Endodermal cell (in vitro differentiated cells): ENCODE data around the gene SHE. TPM values are rescaled to one million over a fixed set of nuclear protein-coding genes. Genes with fewer than 3 reads are reported as not detected.
A peak's percentile ranks its signal among the peaks of the same experiment; 100 is the strongest.

ENCODE experiments used
- DNase-seq: peaks from one replicate; pipeline ENCODE4 v3.0.0-alpha.2; 2017
- H3K27ac ChIP-seq: 2 replicates; pipeline ENCODE4 v1.5.1; 2013; ENCODE audit warnings: mild to moderate bottlenecking, low read depth, low read length, moderate library complexity
- H3K27me3 ChIP-seq: 2 replicates; pipeline ENCODE4 v1.6.1; 2013; ENCODE audit warnings: mild to moderate bottlenecking, low read length, moderate library complexity; ENCODE audit not compliant: insufficient read depth, control insufficient read depth, poor library complexity, severe bottlenecking
- H3K36me3 ChIP-seq: 2 replicates; pipeline ENCODE4 v1.7.0; 2013; ENCODE audit warnings: mild to moderate bottlenecking, low read length, moderate library complexity; ENCODE audit not compliant: control insufficient read depth, insufficient read depth
- H3K4me1 ChIP-seq: one replicate; pipeline ENCODE4 v1.7.0; 2013; ENCODE audit warnings: low read length; ENCODE audit not compliant: control insufficient read depth, insufficient read depth
- H3K4me3 ChIP-seq: 2 replicates; pipeline ENCODE4 v1.5.1; 2013; ENCODE audit warnings: mild to moderate bottlenecking, low read length, moderate library complexity
- H3K9ac ChIP-seq: 2 replicates; pipeline ENCODE4 v1.6.1; 2013; ENCODE audit warnings: mild to moderate bottlenecking, low read length, moderate library complexity; ENCODE audit not compliant: poor library complexity, severe bottlenecking; ENCODE audit errors: extremely low read depth
- H3K9me3 ChIP-seq: 2 replicates; pipeline ENCODE4 v1.6.1; 2013; ENCODE audit warnings: mild to moderate bottlenecking, low read length, moderate library complexity; ENCODE audit not compliant: control insufficient read depth
- H3K27ac Mint-ChIP-seq: 2 replicates; pipeline ENCODE4 v1.8.0; 2020; ENCODE audit warnings: mixed read lengths
- H3K27me3 Mint-ChIP-seq: 2 replicates; pipeline ENCODE4 v1.8.0; 2021; ENCODE audit warnings: mild to moderate bottlenecking, mixed read lengths; ENCODE audit not compliant: insufficient read depth
- H3K36me3 Mint-ChIP-seq: 2 replicates; pipeline ENCODE4 v1.8.0; 2020; ENCODE audit warnings: low read depth, mixed read lengths
- H3K4me1 Mint-ChIP-seq: 2 replicates; pipeline ENCODE4 v1.8.0; 2020; ENCODE audit warnings: mixed read lengths
- H3K4me3 Mint-ChIP-seq: 2 replicates; pipeline ENCODE4 v1.8.0; 2020; ENCODE audit warnings: mild to moderate bottlenecking, moderate library complexity, mixed read lengths
- H3K9me3 Mint-ChIP-seq: 2 replicates; pipeline ENCODE4 v1.8.0; 2020; ENCODE audit warnings: mild to moderate bottlenecking, mixed read lengths
- WGBS, 2 experiments: methylation state at CpG; one replicate each; pipeline versions ENCODE4 v1.1.5 to v1.1.7; 2013; ENCODE audit warnings: missing lambda C conversion rate in 2 of 2, mixed read lengths in 1 of 2; ENCODE audit not compliant: insufficient coverage in 1 of 2, insufficient read length in 1 of 2; 5-methylcytosine and 5-hydroxymethylcytosine counted together
- total RNA-seq, 2 donors: library from RNA; stranded (reverse); fragmentation: NEBNext Ultra II Directional in 1 of 2; extraction: Animal tissue kit (Norgen Biotek cat#: 25700) in 1 of 2; gene quantifications; 2 replicates in 1 of 2; 3 replicates in 1 of 2; pipeline ENCODE4 v1.2.1, GENCODE V29; 2021
- TF ChIP-seq, protein P1 (sequence below): fragments of 200-600 bp; sonication (generic); conservative IDR thresholded peaks from 2 replicates; pipeline ENCODE4 v1.5.0; 2021; ENCODE audit warnings: antibody characterized with exemption, mild to moderate bottlenecking

Gene SHE
- total RNA-seq, 2 donors from 2014 or later, result 0.24 to 0.35 TPM

DNA sequence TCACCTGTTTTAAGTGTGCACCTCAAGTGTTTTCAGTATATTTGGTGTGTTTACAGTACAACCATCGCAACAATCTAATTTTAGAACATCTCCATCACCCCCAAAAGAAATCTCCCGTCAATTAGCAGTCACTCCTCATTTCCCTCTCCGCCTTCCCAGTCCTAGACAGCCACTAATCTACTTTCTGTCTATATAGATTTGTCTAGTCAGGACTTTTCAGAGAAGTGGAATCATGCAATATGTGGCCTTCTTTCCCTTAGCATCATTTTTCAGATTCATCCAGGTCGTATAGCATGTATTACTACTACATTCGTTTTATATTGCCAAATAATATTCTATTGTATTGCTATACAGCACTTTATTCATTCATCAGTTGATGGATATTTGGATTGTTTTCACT is 1.7 kb upstream of the SHE start:
- no peak overlapping the region for H3K27ac Mint-ChIP-seq
- H3K27me3 ChIP-seq, result peaks cover 92% of the 10 kb centered on the region

GRCh38 chr1:154502744-154503115 is 518 bp upstream of the SHE start:
- Histone ChIP-seq H3K36me3 (no peaks in the 10 kb centered on the region), H3K27ac (no peak overlapping the region), H3K9me3 (peaks cover 8% of the 10 kb centered on the region), H3K27me3 (peaks cover 90% of the 10 kb centered on the region), H3K4me1 (no peaks in the 10 kb centered on the region), H3K9ac (no peak overlapping the region), H3K4me3 (no peak overlapping the region)
- Mint-ChIP-seq H3K27ac (no peak overlapping the region), H3K9me3 (peaks cover 18% of the 10 kb centered on the region), H3K36me3 (no peaks in the 10 kb centered on the region), H3K4me1 (no peaks in the 10 kb centered on the region), H3K27me3 (peaks cover 87% of the 10 kb centered on the region), H3K4me3 (no peak overlapping the region)
- 40% methylated on average over 13 to 43 of the region's 43 CpGs for WGBS, 2 experiments
- DNase-seq, result peak; percentile 68
- TF ChIP-seq, protein P1, sequence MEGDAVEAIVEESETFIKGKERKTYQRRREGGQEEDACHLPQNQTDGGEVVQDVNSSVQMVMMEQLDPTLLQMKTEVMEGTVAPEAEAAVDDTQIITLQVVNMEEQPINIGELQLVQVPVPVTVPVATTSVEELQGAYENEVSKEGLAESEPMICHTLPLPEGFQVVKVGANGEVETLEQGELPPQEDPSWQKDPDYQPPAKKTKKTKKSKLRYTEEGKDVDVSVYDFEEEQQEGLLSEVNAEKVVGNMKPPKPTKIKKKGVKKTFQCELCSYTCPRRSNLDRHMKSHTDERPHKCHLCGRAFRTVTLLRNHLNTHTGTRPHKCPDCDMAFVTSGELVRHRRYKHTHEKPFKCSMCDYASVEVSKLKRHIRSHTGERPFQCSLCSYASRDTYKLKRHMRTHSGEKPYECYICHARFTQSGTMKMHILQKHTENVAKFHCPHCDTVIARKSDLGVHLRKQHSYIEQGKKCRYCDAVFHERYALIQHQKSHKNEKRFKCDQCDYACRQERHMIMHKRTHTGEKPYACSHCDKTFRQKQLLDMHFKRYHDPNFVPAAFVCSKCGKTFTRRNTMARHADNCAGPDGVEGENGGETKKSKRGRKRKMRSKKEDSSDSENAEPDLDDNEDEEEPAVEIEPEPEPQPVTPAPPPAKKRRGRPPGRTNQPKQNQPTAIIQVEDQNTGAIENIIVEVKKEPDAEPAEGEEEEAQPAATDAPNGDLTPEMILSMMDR, result no peak

More for the DNA sequence above, 1.7 kb upstream of the SHE start:
- peaks cover 18% of the 10 kb centered on the region for H3K9me3 Mint-ChIP-seq
- Histone ChIP-seq H3K36me3 (no peaks in the 10 kb centered on the region), H3K4me1 (no peaks in the 10 kb centered on the region), H3K4me3 (no peak overlapping the region), H3K9ac (no peak overlapping the region), H3K27ac (no peak overlapping the region), H3K9me3 (peaks cover 8% of the 10 kb centered on the region)
- H3K36me3 Mint-ChIP-seq, result no peaks in the 10 kb centered on the region
- no peak for DNase-seq
- WGBS, 2 experiments, result 94 to 100% methylated on average over 2 to 3 of the region's 5 CpGs
- TF ChIP-seq, protein P1, result no peak
- peaks cover 90% of the 10 kb centered on the region for H3K27me3 Mint-ChIP-seq
- H3K4me1 Mint-ChIP-seq, result no peaks in the 10 kb centered on the region
- no peak overlapping the region for H3K4me3 Mint-ChIP-seq

DNA sequence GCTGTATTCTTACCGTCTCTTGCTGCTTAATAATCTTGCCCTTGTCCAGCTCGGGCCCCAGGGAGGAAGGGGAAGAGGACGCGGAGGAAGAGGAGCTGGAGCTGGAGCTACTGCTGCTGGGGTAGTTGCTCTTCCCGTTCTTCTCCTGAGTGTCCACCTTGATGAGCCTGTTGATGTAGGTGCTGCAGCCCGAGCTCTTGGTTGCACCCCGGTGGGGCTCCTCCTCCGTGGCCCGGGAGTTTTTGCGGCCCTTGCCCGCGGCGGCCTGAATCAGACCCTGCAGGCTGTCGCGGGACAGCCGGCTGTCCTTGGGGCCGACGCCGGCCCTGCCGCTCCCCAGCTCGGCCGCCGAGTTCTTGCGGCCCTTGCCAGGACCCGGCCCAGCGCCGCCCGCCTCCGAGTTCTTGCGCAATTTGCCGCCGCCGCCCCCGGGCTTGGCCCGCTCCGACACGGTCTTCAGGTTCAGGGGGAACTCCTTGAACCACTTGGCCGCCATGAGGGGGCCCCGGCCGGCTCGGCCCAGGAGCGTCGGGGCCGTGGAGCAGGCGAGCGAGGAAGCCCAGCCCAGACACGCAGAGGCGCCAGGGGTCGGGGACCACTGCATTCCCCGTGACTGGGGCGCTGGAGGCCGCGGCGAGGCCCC is 668 bp downstream of the SHE start:
- Histone ChIP-seq H3K4me1 (no peaks in the 10 kb centered on the region), H3K27ac (no peak overlapping the region), H3K27me3 (peaks cover 79% of the 10 kb centered on the region), H3K36me3 (no peaks in the 10 kb centered on the region), H3K9ac (no peak overlapping the region), H3K4me3 (no peak overlapping the region), H3K9me3 (peaks cover 8% of the 10 kb centered on the region)
- H3K9me3 Mint-ChIP-seq, result peaks cover 18% of the 10 kb centered on the region
- no peaks in the 10 kb centered on the region for H3K36me3 Mint-ChIP-seq
- peak; percentile 77 for DNase-seq
- 10 to 15% methylated on average over 13 to 54 of the region's 54 CpGs for WGBS, 2 experiments
- H3K4me3 Mint-ChIP-seq, result peak overlapping the region; percentile 44
- H3K27ac Mint-ChIP-seq, result no peak overlapping the region
- TF ChIP-seq, protein P1, result no peak
- peaks cover 6% of the 10 kb centered on the region for H3K4me1 Mint-ChIP-seq
- H3K27me3 Mint-ChIP-seq, result peaks cover 76% of the 10 kb centered on the region
